ENCODE results near the gene EPAS1.

Gene EPAS1

GRCh38 chr2:46411985-46412384 is 114.8 kb downstream of the EPAS1 start:
- DNase-seq: no peak

GRCh38 chr2:46413111-46413510 is 115.9 kb downstream of the EPAS1 start:
- no peak for DNase-seq

GRCh38 chr2:46413631-46414030 is 116.4 kb downstream of the EPAS1 start:
- DNase-seq: no peak

GRCh38 chr2:46414701-46415100 is 117.5 kb downstream of the EPAS1 start:
- no peak for DNase-seq

- DNase-seq: no peak
Measured at GRCh38 chr2:46416280-46416679, 119.1 kb downstream of the EPAS1 start.

GRCh38 chr2:46416739-46417403 is 119.7 kb downstream of the EPAS1 start:
- DNase-seq: no peak

GRCh38 chr2:46420945-46421344 is 123.7 kb downstream of the EPAS1 start:
- no peak for DNase-seq

- DNase-seq: no peak
Measured at GRCh38 chr2:46421361-46421760, 124.2 kb downstream of the EPAS1 start.

- DNase-seq: no peak
Measured at GRCh38 chr2:46422717-46423394, 125.6 kb downstream of the EPAS1 start.

GRCh38 chr2:46424937-46425336 is 127.7 kb downstream of the EPAS1 start:
- DNase-seq: no peak

GRCh38 chr2:46428911-46429436 is 131.8 kb downstream of the EPAS1 start:
- DNase-seq: no peak

GRCh38 chr2:46430413-46430812 is 133.2 kb downstream of the EPAS1 start:
- no peak for DNase-seq

- no peak for DNase-seq
Measured at GRCh38 chr2:46430992-46431391, 133.8 kb downstream of the EPAS1 start.

- no peak for DNase-seq
Measured at GRCh38 chr2:46431481-46432235, 134.5 kb downstream of the EPAS1 start.

- DNase-seq: no peak
Measured at GRCh38 chr2:46434851-46435273, 137.7 kb downstream of the EPAS1 start.

- DNase-seq: no peak
Measured at GRCh38 chr2:46435353-46435752, 138.1 kb downstream of the EPAS1 start.

- DNase-seq: no peak
Measured at GRCh38 chr2:46435796-46436360, 138.7 kb downstream of the EPAS1 start.
